Epithelial cell of esophagus (primary cell): Measurements from ENCODE around the gene PRAC2.

Experiments
- DNase-seq: peaks from one replicate; pipeline ENCODE4 v3.0.0; 2010; ENCODE audit warnings: low read depth
- H3K4me3 ChIP-seq: 2 replicates; pipeline ENCODE4 v1.5.1; 2011; ENCODE audit warnings: mild to moderate bottlenecking, low read length, control low read depth
- TF ChIP-seq, protein P1 (sequence below): IDR thresholded peaks from 2 replicates; pipeline ENCODE4 v1.5.1; 2011; ENCODE audit warnings: low read depth, mild to moderate bottlenecking, low read length, control low read depth, inconsistent platforms; ENCODE audit not compliant: insufficient read depth; ENCODE audit errors: missing control alignments

PRAC2 gene

DNA sequence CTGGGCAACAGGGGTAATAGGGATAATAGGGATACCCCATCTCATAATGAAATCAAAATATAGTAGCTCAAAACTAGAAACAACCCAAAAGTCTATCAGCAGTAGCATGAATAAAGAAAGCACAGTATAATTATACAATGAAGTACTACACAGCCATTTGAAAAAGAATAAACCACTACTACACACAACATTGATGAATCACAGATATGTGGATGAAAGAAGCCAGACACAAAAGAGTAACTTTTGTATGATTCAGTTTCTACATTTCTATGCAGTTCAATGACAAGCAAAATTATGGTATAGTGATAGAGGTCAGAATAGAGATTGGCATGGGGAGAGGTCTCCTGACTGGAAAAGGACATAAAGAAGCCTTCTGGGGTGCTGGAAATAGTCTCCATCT, 8.4 kb downstream of the PRAC2 start:
- no peak for DNase-seq
- H3K4me3 ChIP-seq, result no peak overlapping the region
- TF ChIP-seq, protein P1, sequence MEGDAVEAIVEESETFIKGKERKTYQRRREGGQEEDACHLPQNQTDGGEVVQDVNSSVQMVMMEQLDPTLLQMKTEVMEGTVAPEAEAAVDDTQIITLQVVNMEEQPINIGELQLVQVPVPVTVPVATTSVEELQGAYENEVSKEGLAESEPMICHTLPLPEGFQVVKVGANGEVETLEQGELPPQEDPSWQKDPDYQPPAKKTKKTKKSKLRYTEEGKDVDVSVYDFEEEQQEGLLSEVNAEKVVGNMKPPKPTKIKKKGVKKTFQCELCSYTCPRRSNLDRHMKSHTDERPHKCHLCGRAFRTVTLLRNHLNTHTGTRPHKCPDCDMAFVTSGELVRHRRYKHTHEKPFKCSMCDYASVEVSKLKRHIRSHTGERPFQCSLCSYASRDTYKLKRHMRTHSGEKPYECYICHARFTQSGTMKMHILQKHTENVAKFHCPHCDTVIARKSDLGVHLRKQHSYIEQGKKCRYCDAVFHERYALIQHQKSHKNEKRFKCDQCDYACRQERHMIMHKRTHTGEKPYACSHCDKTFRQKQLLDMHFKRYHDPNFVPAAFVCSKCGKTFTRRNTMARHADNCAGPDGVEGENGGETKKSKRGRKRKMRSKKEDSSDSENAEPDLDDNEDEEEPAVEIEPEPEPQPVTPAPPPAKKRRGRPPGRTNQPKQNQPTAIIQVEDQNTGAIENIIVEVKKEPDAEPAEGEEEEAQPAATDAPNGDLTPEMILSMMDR, result no peak

GRCh38 chr17:48732688-48733629, 10.0 kb downstream of the PRAC2 start:
- DNase-seq, result no peak
- TF ChIP-seq, protein P1, result no peak
- H3K4me3 ChIP-seq, result no peak overlapping the region

- TF ChIP-seq, protein P1, result no peak
- H3K4me3 ChIP-seq, result no peak overlapping the region
- no peak for DNase-seq
Observed at GRCh38 chr17:48733632-48734328, 10.8 kb downstream of the PRAC2 start.

DNA sequence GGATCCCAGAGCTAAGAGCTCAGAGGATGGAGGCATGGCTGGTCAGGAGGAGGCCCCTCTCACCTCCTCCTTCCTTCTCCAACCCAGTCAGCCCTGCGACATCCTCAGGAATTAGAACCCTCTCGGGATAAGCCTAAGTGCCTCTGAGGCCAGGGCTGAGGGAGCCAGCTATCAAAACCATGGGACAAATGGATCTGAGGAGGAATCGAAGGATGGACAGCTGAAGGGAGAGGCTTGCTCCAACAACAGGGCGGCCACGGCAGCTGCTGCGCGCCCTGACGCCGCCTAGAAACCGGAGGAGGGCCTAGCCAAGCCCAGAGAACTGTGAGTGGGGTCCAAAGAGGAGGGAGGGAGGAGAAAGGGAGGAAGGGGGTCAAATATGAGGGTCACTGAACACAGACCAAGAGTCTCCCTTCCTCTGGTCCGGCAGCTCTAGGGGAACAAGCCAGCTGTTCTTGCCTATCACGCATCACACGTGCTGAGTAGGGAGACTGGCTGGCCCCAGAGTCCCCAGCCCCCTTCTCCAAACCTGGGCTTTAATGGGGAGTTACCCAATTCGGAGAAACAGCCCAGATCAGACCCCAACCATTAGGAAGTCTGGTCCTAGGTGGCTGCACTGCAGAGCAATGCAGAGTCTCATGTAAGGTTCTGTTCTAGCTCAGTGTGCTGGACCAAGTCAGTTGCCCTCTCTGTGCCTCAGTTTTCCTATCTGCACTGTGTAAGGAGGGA, 11.5 kb downstream of the PRAC2 start:
- no peak overlapping the region for H3K4me3 ChIP-seq
- TF ChIP-seq, protein P1, result no peak

DNA sequence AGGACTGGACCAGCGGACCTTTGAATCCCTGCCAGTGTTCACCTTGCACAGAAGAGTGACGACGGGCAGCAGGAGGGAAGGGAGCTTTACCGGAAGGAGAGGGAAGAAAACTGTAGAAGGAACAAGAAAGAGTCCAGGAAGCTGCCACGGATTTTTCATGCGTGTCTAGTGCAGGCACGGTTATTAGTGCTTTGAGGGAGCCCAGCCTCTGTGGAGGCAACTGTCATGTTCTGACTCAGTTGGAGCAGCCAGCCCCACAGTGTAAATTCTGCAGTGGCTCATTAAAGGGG, 12.0 kb downstream of the PRAC2 start:
- no peak overlapping the region for H3K4me3 ChIP-seq
- no peak for DNase-seq
- TF ChIP-seq, protein P1, result no peak

More for the DNA sequence above, 11.5 kb downstream of the PRAC2 start:
- DNase-seq, result no peak

DNA sequence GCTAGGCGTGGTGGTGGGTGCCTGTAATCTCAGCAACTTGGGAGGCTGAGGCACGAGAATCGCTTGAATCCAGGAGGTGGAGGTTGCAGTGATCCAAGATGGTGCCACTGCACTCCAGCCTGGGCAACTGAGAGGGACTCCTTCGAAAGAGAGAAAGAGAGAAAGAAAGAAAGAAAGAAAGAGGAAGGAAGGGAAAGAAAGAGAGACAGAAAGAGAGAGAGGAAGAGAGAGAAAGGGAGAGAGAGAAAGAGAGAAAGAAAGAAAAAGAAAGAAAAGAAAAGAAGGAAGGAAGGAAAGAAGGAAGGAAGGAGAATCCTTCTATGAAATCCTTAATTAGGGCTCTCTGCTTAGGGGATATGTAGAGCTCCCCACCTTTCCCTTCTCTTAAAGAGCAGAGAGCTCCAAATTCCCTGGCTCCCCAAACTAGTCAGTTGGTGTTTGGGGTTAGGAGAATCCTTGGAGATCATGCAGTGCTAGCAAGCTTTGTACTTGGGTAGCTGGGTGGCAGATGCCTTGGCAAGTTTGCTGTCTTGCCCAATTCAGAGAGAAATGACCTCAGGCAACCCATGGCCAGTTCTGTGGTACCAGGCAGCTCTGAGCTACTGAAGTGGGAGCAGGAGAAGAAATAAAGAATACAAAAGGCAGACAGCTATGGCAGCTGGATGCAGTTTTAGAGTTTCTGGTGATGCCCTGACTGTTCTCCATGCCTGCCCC, 14.5 kb downstream of the PRAC2 start:
- DNase-seq, result no peak
- no peak overlapping the region for H3K4me3 ChIP-seq
- TF ChIP-seq, protein P1, result no peak
